Mesenchymal stem cell (in vitro differentiated cells and primary cell): ENCODE measurements around the gene ZIM2.
"Not testable (repeated sequence)": the region's sequence is repeated elsewhere in the genome, so short reads cannot be mapped to it uniquely, and the experiment has no call there.

Experiments used
- DNase-seq: peaks from one replicate; pipeline ENCODE4 v3.0.0-alpha.2; 2013
- H2AFZ ChIP-seq: one replicate; pipeline ENCODE4 v1.6.1; 2013; ENCODE audit warnings: low read depth, mild to moderate bottlenecking, control low read depth, inconsistent platforms, low read length, moderate library complexity
- H2AK5ac ChIP-seq: 2 replicates; pipeline ENCODE4 v1.6.1; 2013; ENCODE audit warnings: low read length, moderate library complexity, mild to moderate bottlenecking, inconsistent platforms; ENCODE audit not compliant: severe bottlenecking
- H2BK120ac ChIP-seq: one replicate; pipeline ENCODE4 v1.6.1; 2013; ENCODE audit warnings: low read depth, mild to moderate bottlenecking, inconsistent platforms, low read length, moderate library complexity
- H2BK12ac ChIP-seq, 2 experiments: one replicate each; pipeline ENCODE4 v1.6.1; 2013; ENCODE audit warnings: inconsistent platforms in 2 of 2, low read length in 2 of 2, mild to moderate bottlenecking in 2 of 2, moderate library complexity in 2 of 2, control low read depth in 1 of 2
- H2BK15ac ChIP-seq: one replicate; pipeline ENCODE4 v1.6.1; 2013; ENCODE audit warnings: mild to moderate bottlenecking, low read depth, inconsistent platforms; ENCODE audit not compliant: poor library complexity, severe bottlenecking
- H2BK5ac ChIP-seq: 2 replicates; pipeline ENCODE4 v1.6.1; 2013; ENCODE audit warnings: low read depth, mild to moderate bottlenecking, low read length, control low read depth, inconsistent platforms; ENCODE audit not compliant: poor library complexity, severe bottlenecking
- H3K14ac ChIP-seq, 2 experiments: one replicate each; pipeline ENCODE4 v1.6.1; 2013; ENCODE audit warnings: inconsistent platforms in 2 of 2, low read length in 2 of 2, control low read depth in 1 of 2, mild to moderate bottlenecking in 1 of 2, moderate library complexity in 1 of 2
- H3K18ac ChIP-seq, 2 experiments: one replicate each; pipeline ENCODE4 v1.6.1; 2013; ENCODE audit warnings: inconsistent platforms in 2 of 2, low read length in 2 of 2, control low read depth in 1 of 2, low read depth in 1 of 2, mild to moderate bottlenecking in 1 of 2
- H3K23ac ChIP-seq, 2 experiments: one replicate each; pipeline ENCODE4 v1.6.1; 2013; ENCODE audit warnings: inconsistent platforms in 2 of 2, low read length in 2 of 2, mild to moderate bottlenecking in 2 of 2, moderate library complexity in 2 of 2, control low read depth in 1 of 2
- H3K27ac ChIP-seq: 2 replicates; pipeline ENCODE4 v1.5.1; 2013; ENCODE audit warnings: mild to moderate bottlenecking, moderate library complexity, low read length, control low read depth, inconsistent platforms; ENCODE audit not compliant: poor library complexity, severe bottlenecking
- H3K27me3 ChIP-seq, 2 experiments: 2 replicates each; pipeline versions ENCODE4 v1.6.1 to v1.7.0; 2013; ENCODE audit warnings: low read length in 2 of 2, mild to moderate bottlenecking in 2 of 2, moderate library complexity in 2 of 2, control low read depth in 1 of 2, inconsistent platforms in 1 of 2; ENCODE audit not compliant: control insufficient read depth in 1 of 2, insufficient read depth in 1 of 2
- H3K36me3 ChIP-seq, 2 experiments: 2 replicates each; pipeline versions ENCODE4 v1.6.1 to v1.7.0; 2013; ENCODE audit warnings: low read length in 2 of 2, control low read depth in 1 of 2, inconsistent platforms in 1 of 2, low read depth in 1 of 2, mild to moderate bottlenecking in 1 of 2; ENCODE audit not compliant: insufficient read depth in 2 of 2, control insufficient read depth in 1 of 2
- H3K4ac ChIP-seq, 2 experiments: one replicate each; pipeline ENCODE4 v1.6.1; 2013; ENCODE audit warnings: inconsistent platforms in 2 of 2, low read length in 2 of 2, mild to moderate bottlenecking in 2 of 2, moderate library complexity in 2 of 2, control low read depth in 1 of 2, low read depth in 1 of 2
- H3K4me1 ChIP-seq: 2 replicates; pipeline ENCODE4 v1.6.1; 2013; ENCODE audit warnings: low read depth, low read length, control low read depth; ENCODE audit not compliant: control insufficient read depth, insufficient read depth
- H3K4me2 ChIP-seq: 2 replicates; pipeline ENCODE4 v1.6.1; 2013; ENCODE audit warnings: low read length, mild to moderate bottlenecking, inconsistent platforms; ENCODE audit not compliant: poor library complexity, severe bottlenecking
- H3K4me3 ChIP-seq, 2 experiments: 2 replicates each; pipeline versions ENCODE4 v1.5.1 to v1.7.0; 2013; ENCODE audit warnings: low read length in 2 of 2, mild to moderate bottlenecking in 2 of 2, control low read depth in 1 of 2, low read depth in 1 of 2; ENCODE audit not compliant: insufficient read depth in 1 of 2
- H3K79me1 ChIP-seq: replicated peaks from 2 replicates; pipeline ENCODE4 v1.6.1; 2013; ENCODE audit warnings: mild to moderate bottlenecking, control low read depth, low read length, inconsistent platforms; ENCODE audit not compliant: poor library complexity, severe bottlenecking
- H3K9ac ChIP-seq: 2 replicates; pipeline ENCODE4 v1.7.0; 2013; ENCODE audit warnings: mild to moderate bottlenecking, low read length, moderate library complexity
- H3K9me3 ChIP-seq: 2 replicates; pipeline ENCODE4 v1.7.0; 2013; ENCODE audit warnings: mild to moderate bottlenecking, low read length; ENCODE audit not compliant: control insufficient read depth
- H4K8ac ChIP-seq: one replicate; pipeline ENCODE4 v1.6.1; 2013; ENCODE audit warnings: inconsistent platforms, mild to moderate bottlenecking, low read length, moderate library complexity
- H4K91ac ChIP-seq: one replicate; pipeline ENCODE4 v1.6.1; 2013; ENCODE audit warnings: mild to moderate bottlenecking, low read length, inconsistent platforms
- WGBS: methylation state at CpG from one replicate; pipeline ENCODE4 v1.1.7; 2013; ENCODE audit warnings: mixed read lengths; 5-methylcytosine and 5-hydroxymethylcytosine counted together

Gene ZIM2

DNA sequence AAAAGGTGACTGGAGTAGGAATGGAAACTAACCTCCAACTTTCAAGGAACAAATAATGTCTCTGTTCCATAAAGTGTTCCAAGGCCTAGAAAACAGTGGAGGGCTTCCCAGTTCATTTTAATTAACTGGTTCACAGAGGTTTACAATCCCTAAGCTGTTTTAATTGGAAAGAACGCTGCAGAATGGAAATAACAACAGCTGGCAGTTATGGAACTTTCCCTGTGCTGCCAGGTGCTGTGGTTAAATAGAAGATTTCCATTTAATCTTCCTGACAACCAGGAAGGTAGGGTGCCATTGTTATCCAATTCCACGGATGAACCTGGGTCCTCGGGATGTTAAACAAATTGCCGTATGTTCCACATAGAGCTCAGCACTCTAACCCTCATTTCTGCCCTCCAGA lies 22.2 kb upstream of the ZIM2 start:
- no peak overlapping the region for H2BK120ac ChIP-seq
- no peak overlapping the region for H4K8ac ChIP-seq
- H3K36me3 ChIP-seq, result no peaks in the 10 kb centered on the region
- H3K4me1 ChIP-seq, result no peaks in the 10 kb centered on the region
- H2AFZ ChIP-seq, result no peak overlapping the region
- H2BK15ac ChIP-seq, result no peak overlapping the region
- H3K4ac ChIP-seq, result no peak overlapping the region
- H3K79me1 ChIP-seq, result no peaks in the 10 kb centered on the region
- H3K4me3 ChIP-seq, result no peak overlapping the region
- DNase-seq, result no peak
- H3K27ac ChIP-seq, result no peak overlapping the region
- no peak overlapping the region for H3K18ac ChIP-seq
- no peak overlapping the region for H4K91ac ChIP-seq
- no peak overlapping the region for H3K4me2 ChIP-seq
- no peak overlapping the region for H3K23ac ChIP-seq
- peaks cover 37% of the 10 kb centered on the region for H3K9me3 ChIP-seq
- no peaks in the 10 kb centered on the region for H3K27me3 ChIP-seq
- no peak overlapping the region for H3K9ac ChIP-seq
- no peak overlapping the region for H2BK5ac ChIP-seq
- 89% methylated on average over 4 of the region's 4 CpGs for WGBS
- H2BK12ac ChIP-seq, result no peak overlapping the region
- no peak overlapping the region for H3K14ac ChIP-seq
- H2AK5ac ChIP-seq, result no peak overlapping the region

DNA sequence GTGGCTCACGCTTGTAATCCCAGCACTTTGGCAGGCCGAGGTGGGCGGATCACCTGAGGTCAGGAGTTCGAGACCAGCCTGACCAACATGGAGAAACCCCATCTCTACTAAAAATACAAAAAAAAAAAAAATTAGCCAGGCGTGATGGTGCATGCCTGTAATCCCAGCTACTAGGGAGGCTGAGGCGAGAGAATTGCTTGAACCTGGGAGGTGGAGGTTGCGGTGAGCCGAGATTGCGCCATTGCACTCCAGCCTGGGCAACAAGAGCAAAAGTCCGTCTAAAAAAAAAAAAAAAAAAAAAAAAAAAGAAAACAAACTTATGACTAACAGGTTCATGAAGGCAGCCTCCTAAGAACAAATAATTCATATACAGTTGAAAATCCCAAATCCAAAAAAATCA lies 19.9 kb upstream of the ZIM2 start:
- WGBS, result 75% methylated on average over 8 of the region's 10 CpGs

DNA sequence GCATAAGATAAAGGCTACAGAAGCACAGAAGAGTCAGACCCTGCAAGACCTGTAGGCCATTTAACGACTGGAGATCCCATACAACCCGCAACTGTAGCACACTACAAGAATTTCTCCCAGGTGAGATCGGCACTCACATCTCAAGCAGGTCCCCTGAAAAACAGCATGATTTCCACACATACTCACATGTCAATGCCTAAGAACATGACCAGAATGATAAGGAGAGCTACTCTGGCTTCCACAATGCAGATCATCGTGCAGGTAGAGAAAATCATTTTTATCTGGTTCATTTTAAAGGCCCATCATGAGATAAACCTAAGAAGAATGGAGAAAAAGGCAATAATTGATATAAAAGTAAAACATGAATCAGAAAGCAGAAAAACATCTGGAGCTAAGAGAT lies 17.5 kb upstream of the ZIM2 start:
- H3K4me2 ChIP-seq, result no peak overlapping the region
- no peak overlapping the region for H3K4me3 ChIP-seq
- peaks cover 25% of the 10 kb centered on the region for H3K9me3 ChIP-seq
- no peaks in the 10 kb centered on the region for H3K36me3 ChIP-seq
- H3K18ac ChIP-seq, result no peak overlapping the region
- no peak for DNase-seq
- no peak overlapping the region for H3K4ac ChIP-seq
- no peak overlapping the region for H2BK15ac ChIP-seq
- no peak overlapping the region for H2AK5ac ChIP-seq
- H2BK5ac ChIP-seq, result no peak overlapping the region
- H2BK120ac ChIP-seq, result no peak overlapping the region
- WGBS, result 83% methylated on average over 3 of the region's 4 CpGs
- no peaks in the 10 kb centered on the region for H3K79me1 ChIP-seq
- no peaks in the 10 kb centered on the region for H3K4me1 ChIP-seq
- H4K8ac ChIP-seq, result no peak overlapping the region
- no peak overlapping the region for H3K9ac ChIP-seq
- no peak overlapping the region for H3K14ac ChIP-seq
- no peak overlapping the region for H3K23ac ChIP-seq
- H3K27me3 ChIP-seq, result no peaks in the 10 kb centered on the region
- no peak overlapping the region for H3K27ac ChIP-seq
- no peak overlapping the region for H2BK12ac ChIP-seq
- no peak overlapping the region for H2AFZ ChIP-seq
- H4K91ac ChIP-seq, result no peak overlapping the region

More for the DNA sequence above, 19.9 kb upstream of the ZIM2 start:
- H3K4ac ChIP-seq, H3K18ac ChIP-seq, H4K8ac ChIP-seq, H2BK120ac ChIP-seq, H3K14ac ChIP-seq, H3K36me3 ChIP-seq, H3K27ac ChIP-seq, H3K79me1 ChIP-seq, H3K4me1 ChIP-seq, H3K9ac ChIP-seq, H2AFZ ChIP-seq, H4K91ac ChIP-seq, H3K4me2 ChIP-seq, H3K23ac ChIP-seq, H3K4me3 ChIP-seq, H2BK5ac ChIP-seq, H2AK5ac ChIP-seq, H2BK12ac ChIP-seq, H2BK15ac ChIP-seq, DNase-seq, H3K27me3 ChIP-seq: not testable (repeated sequence)
- H3K9me3 ChIP-seq, result peaks cover 33% of the 10 kb centered on the region

DNA sequence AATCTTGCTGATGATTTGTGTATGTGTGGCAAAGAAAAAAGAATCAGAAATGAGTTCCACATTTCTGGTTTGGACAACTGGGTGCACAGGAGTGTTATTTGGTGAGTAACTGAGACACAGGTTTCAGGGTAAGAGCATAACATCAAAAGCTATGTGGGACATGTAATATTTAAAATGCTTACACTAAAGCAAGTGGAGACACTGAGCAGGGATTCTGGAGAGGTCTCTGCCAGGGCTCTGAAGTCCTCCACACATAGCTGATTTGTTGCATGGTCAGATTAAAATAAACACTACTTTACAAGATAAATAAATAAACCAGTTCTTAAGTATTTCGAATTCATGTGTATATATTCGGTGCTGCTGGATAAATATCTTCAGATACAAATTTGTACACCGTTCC lies 16.3 kb upstream of the ZIM2 start:
- no peak overlapping the region for H3K14ac ChIP-seq
- H2AFZ ChIP-seq, result no peak overlapping the region
- no peaks in the 10 kb centered on the region for H3K27me3 ChIP-seq
- H2BK5ac ChIP-seq, result no peak overlapping the region
- no peak for DNase-seq
- no peak overlapping the region for H3K27ac ChIP-seq
- no peak overlapping the region for H2AK5ac ChIP-seq
- H2BK15ac ChIP-seq, result no peak overlapping the region
- H4K91ac ChIP-seq, result no peak overlapping the region
- no peak overlapping the region for H3K9ac ChIP-seq
- no peak overlapping the region for H2BK12ac ChIP-seq
- H3K4me2 ChIP-seq, result no peak overlapping the region
- no peaks in the 10 kb centered on the region for H3K4me1 ChIP-seq
- no peak overlapping the region for H4K8ac ChIP-seq
- no peak overlapping the region for H2BK120ac ChIP-seq
- H3K23ac ChIP-seq, result no peak overlapping the region
- H3K18ac ChIP-seq, result no peak overlapping the region
- H3K4me3 ChIP-seq, result no peak overlapping the region
- H3K4ac ChIP-seq, result no peak overlapping the region
- 38% methylated on average over 1 of the region's 3 CpGs for WGBS
- peaks cover 29% of the 10 kb centered on the region for H3K9me3 ChIP-seq
- H3K79me1 ChIP-seq, result no peaks in the 10 kb centered on the region
- no peaks in the 10 kb centered on the region for H3K36me3 ChIP-seq
